Measurements from ENCODE around the gene ADAMTSL1. TPM values are rescaled to one million over a fixed set of nuclear protein-coding genes. Genes with fewer than 3 reads are reported as not detected.
A peak's percentile ranks its signal among the peaks of the same experiment; 100 is the strongest.

Gene ADAMTSL1
- total and polyA plus RNA-seq, 2 of the 13 experiments (the other 11 are each of a cell fraction or from before 2014, with no cell fraction given): not detected

GRCh38 chr9:18923671-18924430 is 449.9 kb downstream of the ADAMTSL1 start (continued):
- TF ChIP-seq ZNF414 (CRISPR knock-in tag; IDR thresholded peaks at IDR 0.05): no peak
- TF ChIP-seq NFKB2 (CRISPR knock-in tag; IDR thresholded peaks at IDR 0.05; ENCODE audit: borderline replicate concordance): no peak

GRCh38 chr9:18925880-18926279 is 451.9 kb downstream of the ADAMTSL1 start:
- ChIA-PET POLR2A (no interaction called here), CTCF (ENCODE audit: low intra/inter-chr PET ratio, low total read pairs) (no interaction called here)
- no peaks in the 10 kb centered on the region for H3K36me3 ChIP-seq (replicated peaks in 1 of 2; ENCODE audit: control insufficient read depth in 1 of 2, insufficient read depth in 2 of 2, low read length in 2 of 2)
- H3K4me2 ChIP-seq (ENCODE audit: low read depth, low read length): no peak overlapping the region
- intact Hi-C loops (cut with micrococcal nuclease; ENCODE audit: unreplicated experiment) (no loop called here), in situ Hi-C loops (cut with HindIII; ENCODE audit: extremely low pct_ligation_motif_present, low pct_unique_long_range_greater_than_20kb) (no loop called here)
- no peak overlapping the region for H2AFZ ChIP-seq (ENCODE audit: low read length)
- no peak overlapping the region for H3K9ac ChIP-seq (ENCODE audit: insufficient read depth, low read depth, low read length)
- H3K4me3 ChIP-seq (replicated peaks in 1 of 3; ENCODE audit: insufficient read depth in 1 of 3, low read depth in 2 of 3, low read length in 3 of 3): no peak overlapping the region
- TF ChIP-seq ZNF891 (CRISPR knock-in tag; IDR thresholded peaks at IDR 0.05): no peak
- TF ChIP-seq MAFK (conservative IDR thresholded peaks at IDR 0.05 in 1 of 2, IDR thresholded peaks at IDR 0.05 in 1 of 2; ENCODE audit: low read length in 2 of 2): peak; percentile 63 to 74; a peak in 3 of 4 replicates
- TF ChIP-seq MAFF (IDR thresholded peaks at IDR 0.05; ENCODE audit: low read depth, low read length): peak; percentile 70
- TF ChIP-seq TFAP4 (IDR thresholded peaks at IDR 0.05; ENCODE audit: borderline replicate concordance, low read depth): no peak
- DNase-seq (ENCODE audit: low spot score) (no peak), ATAC-seq (no peak), FAIRE-seq (no peak)
- H4K20me1 ChIP-seq (ENCODE audit: insufficient read depth, low read length): no peaks in the 10 kb centered on the region
- BruUV-seq (replicated peaks): no TSS peak
- H3K9me3 ChIP-seq (ENCODE audit: low read length): no peaks in the 10 kb centered on the region
- H3K27ac ChIP-seq (ENCODE audit: extremely low read length, insufficient read depth, low read length): no peak overlapping the region
- H3K79me2 ChIP-seq (ENCODE audit: insufficient read depth, low read length): no peaks in the 10 kb centered on the region
- peaks cover 1 to 16% of the 10 kb centered on the region in 2 experiments; a peak in 1 of 5 replicates for H3K27me3 ChIP-seq (ENCODE audit: control insufficient read depth in 1 of 2, insufficient read depth in 2 of 2, low read length in 2 of 2)
- no peaks in the 10 kb centered on the region for H3K4me1 ChIP-seq (ENCODE audit: insufficient read depth, low read length)

All from HepG2 (cell line).